HG03045 (cell line): ENCODE measurements around the gene TRPM3.

Source experiments
- ATAC-seq: cut with Tn5 transposase; IDR thresholded peaks from one replicate; pipeline ENCODE4 v1.9.1; 2021; ENCODE audit warnings: mild to moderate bottlenecking, moderate library complexity; ENCODE audit not compliant: unreplicated experiment

TRPM3 gene

DNA sequence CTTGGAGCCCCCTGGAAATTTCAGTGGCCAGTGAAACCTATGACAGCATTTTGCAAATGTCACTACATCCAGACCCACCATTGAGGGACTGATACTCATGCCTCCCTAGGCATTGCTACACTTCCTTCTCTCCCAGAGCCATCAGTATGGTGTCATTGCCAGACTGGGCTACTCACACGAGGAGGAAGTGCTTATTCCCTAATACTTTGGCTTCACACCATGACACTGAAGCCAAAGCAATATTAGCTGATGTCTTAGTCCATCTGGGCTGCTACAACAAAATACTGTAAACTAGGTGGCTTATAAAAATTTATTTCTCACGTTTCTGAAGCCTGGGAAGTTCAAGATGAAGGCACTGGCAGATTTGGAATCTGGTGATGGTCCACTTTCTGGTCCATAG lies 22.6 kb downstream of the TRPM3 start:
- ATAC-seq, result no peak

DNA sequence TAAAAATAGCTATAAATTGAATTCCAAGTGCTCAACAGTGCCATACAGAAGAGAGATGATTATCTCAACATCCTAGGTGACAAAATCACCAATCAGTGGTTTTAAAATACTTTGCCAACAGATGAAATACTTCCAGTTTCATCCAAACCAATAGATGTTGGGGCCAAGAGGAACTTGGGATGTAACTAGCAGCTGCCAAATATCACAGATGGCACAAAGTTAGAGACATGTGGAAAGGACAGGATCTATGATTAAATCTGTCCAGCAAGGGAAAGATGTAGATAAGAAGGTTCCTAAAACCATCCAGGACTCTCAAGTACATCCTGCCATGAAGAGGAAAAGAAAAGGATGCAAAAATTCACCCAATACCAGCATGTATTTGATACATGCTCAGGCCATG lies 23.8 kb downstream of the TRPM3 start:
- no peak for ATAC-seq

DNA sequence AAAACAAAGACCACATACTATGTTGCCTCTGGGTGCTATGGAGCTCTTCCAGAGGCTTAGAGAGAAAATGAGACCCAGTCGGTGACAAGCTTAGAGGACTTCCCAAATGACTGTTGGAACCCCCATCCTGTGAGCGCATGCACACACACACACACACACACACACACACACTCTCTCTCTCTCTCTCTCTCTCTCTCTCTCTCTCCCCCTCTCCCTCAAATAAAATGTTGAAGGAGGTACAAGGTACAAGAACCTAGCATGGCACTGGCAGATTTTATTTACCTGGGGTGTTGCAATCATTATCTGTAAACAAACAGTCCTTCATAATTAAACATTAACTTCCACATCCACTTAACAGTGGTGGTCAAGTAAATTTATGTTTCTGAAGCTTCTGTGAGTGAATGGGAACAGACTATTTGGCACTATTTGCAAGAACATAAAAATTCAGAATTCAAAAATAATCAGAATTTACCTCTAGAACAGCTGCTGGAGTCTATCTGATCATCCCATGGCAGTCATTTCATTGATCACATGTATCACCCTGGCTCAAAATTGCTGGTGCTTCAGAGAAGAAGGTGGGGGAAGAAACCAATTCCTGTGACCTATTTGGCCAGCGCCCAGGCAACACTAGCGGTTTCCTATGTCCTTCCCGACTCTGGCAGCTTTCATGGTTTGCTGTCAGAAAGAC lies 24.9 kb downstream of the TRPM3 start:
- no peak for ATAC-seq

DNA sequence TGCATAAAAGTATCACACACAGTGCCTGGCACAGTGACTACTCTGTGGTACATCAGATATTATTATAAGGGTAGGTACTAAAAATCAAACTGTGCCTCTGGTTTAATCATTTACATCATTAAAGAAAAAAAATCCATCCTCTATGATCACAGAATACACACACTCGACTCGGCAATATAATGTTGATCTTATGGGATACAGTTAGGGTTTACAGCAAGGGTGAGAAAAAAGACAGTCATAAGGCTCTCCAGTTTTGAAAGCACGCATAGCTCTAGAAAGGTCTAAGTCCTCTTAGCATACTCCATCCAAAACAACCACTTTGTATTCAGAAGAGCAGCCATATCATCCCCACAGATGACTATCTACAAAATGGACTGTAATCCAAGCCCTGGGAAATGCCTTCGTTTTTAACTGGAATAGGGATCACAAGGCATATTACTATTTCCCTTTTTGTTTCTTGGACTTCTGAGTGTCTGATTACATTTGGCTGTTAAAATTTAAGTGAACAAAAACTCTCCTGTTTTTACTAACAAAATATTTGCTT lies 26.6 kb downstream of the TRPM3 start:
- ATAC-seq, result no peak

DNA sequence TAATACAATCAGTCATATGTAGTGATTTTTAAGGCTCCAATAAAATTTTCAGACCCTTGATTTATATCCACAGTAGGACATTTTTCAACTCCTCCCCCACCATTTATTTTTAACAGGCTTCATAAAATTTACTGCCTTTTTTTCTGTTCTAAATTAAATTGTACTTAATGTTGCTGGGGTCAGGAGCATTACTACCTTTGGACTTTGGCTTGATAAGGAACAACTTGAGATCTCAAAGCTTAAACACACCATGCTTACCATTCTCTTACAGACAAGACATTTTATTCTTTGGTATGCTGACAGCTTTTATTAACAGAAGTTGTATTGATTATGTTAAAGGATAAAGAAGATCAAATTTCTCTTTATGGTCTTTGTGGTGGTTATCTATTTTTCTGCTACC lies 30.5 kb downstream of the TRPM3 start:
- ATAC-seq, result no peak

DNA sequence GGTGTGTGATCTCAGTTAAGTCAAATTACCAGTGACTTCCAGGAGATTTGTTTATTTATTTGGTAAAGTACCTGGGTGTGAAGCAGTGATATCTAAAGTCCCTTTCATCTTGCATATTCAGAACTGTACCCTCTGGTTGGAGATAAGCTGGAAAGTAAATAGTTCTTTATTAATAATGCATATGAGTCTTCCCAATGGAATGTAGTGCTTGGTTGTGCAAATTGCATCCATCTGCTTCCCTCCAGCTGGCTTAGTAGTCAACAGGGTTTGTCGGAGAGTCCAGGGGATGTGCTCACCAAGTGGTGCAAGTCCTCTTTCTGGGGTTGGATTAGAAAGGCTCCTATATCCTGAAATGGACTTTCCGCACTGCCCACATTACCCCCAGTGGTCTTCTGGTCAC lies 42.0 kb downstream of the TRPM3 start:
- ATAC-seq, result no peak

DNA sequence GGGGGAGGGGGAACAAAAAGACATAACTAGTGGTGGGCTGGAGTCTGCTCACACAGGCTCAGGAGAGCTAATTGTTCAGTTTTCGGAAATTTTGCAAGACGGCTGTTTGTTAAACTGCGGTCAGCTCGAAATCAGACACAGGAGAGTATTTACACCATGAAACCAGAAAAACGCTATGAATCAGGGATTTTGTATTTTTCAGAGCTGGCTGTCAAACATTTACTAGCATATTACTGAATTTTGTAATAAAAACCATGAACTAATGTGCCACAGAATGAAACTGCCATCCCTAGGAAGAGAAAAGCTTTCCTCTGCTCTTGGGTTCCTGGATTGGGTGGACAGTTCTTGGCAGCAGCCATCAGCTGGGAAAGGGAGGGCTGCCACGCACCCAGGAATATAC lies 45.3 kb downstream of the TRPM3 start:
- ATAC-seq, result no peak

DNA sequence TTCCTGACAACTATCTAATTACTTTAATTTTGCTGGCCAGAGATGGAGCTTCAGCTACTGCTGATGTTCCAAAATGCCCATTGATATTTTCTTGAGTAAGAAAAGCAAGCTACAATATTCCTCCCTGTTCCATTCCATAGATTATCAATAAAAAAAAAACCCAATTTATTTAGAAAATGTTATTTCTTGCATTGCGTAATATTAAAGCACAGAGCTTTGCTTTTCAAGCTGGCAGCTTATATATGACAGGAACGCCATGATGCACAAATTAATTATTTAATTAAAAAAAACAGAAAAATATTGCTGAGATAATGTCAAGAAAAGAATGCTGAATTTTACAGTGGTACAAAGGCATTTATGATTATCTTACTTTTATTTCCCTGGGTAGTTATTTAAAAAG lies 47.9 kb downstream of the TRPM3 start:
- ATAC-seq, result no peak

DNA sequence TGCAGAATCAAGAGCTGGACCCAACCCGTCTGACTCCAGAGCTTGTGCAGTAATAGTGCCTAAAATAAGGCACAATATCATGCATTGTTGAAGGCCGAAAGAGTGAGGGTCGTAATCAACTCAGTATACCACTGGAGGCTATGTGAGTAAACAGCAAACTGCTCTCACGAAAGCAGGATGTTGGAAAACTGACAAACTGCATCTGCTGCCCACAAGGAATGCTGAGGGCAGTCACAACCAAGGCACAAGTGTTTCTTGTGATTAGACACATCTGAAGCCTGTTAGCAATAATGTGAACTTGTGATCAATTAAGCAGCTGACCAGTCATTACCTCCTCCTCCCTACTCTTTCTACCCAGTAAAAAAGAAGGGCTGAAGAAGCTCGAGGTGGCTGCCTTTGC lies 48.8 kb downstream of the TRPM3 start:
- no peak for ATAC-seq

DNA sequence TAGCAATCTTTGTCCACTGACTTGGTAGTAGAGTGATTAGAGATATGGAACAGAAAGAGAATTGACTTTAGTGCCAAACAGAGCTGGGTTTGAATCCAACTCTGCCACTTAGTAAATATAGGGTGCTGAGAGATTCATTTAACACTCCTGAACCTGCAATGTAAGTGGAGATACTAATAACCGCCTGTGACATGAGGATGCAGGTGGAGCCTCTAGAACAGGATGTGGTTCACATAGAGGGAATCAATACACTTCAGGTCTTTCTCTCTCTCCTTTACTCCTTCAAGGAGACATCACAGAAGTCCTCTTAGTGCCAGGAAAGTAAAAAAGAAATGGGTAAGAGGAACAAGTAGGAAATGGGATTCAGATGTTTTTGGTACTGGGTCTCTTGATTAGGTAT lies 49.8 kb downstream of the TRPM3 start:
- no peak for ATAC-seq

DNA sequence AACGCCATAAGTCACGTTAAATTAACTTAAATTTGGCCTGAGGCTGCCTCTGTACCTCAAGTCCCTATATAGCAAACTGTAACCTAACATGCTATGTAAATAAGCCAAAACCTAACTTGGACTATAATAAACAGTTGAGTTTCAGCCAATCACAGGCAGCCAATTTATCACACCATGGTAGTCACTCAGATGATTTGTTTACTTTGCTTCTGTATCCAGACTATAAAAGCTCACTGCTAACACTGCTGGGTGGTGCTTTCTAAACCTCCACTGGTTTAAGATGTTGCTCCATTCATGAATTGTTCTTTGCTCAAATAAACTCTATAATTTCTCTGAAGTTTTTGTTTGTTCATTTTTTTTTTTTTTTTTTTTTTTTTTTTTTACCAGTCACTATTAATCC lies 62.8 kb downstream of the TRPM3 start:
- no peak for ATAC-seq

DNA sequence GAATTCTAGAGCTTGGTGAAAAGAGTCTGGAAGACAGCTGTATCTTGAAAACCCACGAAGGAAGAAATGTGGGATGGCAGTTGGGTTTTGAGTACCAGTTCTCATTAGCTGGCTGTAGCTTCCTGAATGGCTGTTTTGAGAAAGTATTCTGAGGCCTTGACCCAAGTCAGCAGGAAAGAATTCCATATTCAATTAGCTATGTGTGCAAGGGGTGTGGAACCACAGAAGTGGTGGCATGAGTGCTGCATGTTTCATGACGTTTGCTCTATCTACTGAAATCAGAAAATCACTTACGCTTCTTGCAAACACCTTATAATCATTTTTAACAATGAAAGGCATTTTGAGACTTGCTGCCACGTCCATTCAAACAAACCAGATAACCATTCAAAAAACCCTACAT lies 69.1 kb downstream of the TRPM3 start:
- ATAC-seq, result no peak

DNA sequence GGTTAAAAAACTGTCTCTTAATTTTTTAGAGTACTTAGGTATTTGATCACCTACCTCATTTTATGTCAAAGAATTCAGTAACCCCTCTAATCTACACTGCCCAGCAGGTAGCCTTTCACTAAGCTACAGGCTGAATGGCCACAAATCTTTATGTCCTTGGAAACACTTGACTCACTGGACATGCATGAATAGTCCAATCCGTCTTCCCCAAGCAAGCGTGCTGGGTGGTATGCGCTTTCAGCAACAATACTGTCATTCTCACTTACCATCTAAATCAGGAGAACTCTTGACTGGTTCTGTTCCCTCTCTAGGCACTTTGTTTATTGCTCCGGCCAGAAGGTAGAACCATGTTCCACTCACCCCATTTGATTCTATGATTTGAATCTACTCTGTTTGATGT lies 73.1 kb downstream of the TRPM3 start:
- ATAC-seq, result no peak

DNA sequence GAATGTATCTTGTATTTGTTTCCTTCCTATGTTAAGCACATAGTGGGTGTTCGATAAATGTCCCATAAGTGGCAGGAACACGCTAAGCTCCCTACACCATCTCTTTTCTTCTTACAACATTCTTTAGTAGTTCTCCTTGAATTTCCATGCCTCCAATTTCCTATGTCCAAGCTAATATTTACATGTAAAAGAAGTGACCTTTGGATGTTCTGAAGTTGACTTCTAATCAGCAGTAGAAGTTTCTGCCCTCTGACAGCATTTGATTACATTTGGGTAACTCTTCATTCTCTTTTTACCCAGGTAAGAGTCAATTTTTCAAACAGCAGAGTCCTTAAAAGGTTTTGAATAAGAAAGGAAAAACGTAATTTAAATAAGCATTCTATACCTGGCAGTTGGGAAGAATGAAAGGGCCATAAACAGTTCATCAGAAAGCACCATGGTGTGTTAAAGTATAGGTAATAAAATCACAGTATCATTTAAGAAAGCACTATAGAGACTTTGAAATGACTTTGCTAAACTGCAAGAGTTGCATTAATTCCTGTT lies 78.9 kb downstream of the TRPM3 start:
- ATAC-seq, result no peak

DNA sequence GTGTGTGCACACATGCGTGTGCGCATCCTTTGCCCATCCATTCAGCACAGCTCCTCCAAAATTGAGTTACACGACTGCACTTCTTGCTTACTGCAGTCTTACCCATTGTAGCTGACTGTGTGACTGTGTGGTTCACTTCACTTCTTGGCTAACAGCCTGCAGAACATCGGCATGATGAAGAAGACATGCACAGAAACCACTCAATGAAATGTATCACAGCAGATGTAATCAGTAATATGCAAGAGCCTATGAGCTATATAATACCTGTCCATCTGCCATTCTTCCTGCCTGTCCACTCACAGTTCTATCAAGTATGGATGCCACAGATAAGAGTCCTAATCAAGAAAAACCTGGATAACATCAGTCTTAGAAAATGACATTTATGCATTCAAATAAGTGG lies 83.9 kb downstream of the TRPM3 start:
- no peak for ATAC-seq

DNA sequence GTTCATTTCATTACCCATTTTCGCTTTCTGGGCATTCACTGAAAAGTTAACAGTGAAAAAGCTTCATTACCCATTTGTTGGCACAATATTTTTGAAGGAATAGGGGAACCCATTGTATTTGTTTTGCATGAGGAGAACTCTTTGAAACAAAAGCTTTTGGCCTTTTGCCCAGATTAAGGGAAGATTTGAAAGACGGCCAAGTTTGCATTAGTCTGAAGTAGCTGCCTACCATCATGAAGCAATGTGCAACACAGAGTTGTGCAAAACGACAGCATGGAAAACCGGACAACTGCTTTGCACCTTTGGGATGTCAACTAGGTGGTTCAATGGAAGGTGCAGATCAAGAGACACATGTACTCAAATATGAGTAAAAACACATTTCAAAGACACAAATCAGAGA lies 84.9 kb downstream of the TRPM3 start:
- ATAC-seq, result no peak

DNA sequence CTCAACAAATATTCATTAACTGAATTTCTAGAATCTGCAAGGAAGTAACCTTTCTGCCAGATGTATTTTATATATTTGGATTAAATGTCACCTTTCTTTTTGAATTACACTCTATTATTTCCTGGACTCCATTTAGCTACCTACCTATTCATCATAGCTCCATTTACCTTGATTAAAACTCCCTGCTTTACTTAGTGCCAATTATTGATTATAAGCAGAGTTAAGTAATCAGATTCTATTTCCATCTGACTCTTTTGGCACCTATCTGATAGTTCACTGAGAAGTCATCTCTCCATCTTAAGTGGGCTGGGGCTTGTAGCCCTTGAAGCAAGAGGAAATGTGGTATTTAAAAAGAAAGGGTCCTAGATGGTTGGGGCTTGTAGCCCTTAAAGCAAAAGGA lies 88.6 kb downstream of the TRPM3 start:
- ATAC-seq, result no peak

DNA sequence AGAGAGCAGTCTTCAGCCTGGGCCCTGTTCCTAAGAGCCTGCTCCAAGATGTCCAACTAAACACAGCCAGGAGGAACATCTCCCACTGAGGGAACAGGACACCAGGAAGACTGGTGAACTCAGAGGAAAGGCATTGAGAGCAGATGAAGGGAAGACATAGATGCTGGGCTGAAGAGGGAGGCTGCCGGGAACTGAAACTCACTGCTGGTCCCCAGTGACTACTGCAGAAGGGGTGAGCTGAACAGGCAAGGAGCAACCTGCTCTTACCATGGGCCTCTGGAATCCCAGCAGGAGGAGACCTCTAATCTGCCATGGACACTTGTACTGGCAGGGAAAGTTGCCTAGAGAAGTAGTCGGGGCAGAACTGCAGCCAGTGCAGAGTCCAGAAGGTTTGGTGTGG lies 95.7 kb downstream of the TRPM3 start:
- no peak for ATAC-seq

DNA sequence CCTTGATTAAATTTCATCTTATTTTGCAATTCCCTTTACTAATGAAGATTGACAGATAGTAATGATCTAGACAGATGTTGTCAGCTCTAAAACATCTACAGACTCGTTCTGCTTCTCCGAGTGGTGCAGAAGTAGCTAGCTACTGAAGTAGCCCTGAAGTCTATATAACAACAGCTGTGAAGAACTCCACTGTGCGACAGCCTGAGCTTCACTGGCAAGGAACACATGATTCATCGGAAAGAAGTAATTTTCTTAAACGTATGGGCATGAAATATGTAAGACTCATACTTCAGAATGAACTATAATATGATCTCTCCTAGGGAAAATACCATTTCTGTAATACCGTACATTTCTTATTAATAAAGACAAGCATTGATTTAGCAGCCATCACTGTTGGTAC lies 96.2 kb downstream of the TRPM3 start:
- ATAC-seq, result no peak

DNA sequence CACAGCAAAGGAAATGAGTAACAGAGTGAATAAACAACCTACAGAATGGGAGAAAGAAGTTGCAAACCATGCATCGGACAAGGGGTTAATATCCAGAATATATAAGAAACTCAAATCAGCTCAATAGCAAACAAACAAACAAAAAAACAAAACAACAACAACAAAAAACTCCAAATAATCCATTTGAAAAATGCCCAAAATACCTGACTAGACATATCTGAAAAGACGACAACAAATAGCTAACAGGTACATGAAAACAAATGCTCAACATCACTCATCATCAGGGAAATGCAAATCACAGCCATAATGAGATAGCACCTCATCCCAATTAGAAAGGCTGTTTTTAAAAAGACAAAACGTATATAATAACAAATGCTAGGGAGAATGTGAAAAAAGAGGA lies 111.2 kb downstream of the TRPM3 start:
- no peak for ATAC-seq

DNA sequence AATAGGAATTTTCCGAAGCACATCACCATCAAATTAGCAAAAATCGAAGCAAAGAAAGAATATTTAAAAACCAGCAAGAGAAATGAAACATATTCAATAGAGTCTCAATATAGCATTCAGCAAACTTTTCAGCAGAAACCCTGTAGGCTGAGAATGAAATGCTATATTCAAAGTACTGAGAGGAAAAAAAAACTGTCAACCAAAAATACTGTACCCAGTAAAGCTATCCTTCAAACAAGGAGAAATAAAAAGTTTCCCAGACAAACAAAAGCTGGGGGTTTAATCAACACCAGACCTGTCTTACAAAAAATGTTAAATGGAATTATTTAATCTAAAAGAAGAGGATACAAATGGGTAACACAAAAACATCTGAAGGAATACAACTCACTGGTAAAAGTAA lies 116.0 kb downstream of the TRPM3 start:
- no peak for ATAC-seq

DNA sequence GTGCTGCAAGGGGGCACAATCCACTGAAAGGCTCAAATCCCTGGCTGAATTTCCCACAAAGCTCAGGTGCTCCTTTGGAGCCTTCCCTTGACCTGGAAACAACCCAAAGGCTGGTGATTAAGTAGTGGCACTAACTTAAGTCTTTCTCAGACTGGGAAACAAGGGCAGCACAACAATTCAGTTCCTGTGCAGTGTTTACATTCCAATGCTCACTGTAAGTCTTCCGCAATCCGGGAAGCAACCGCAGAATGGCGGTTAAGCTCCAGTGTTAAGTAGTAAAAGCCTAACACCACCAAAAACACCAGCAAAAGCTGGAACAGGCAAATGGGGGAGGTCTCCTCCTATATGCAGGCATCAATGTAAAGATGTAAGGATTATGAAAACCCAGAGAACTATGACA lies 117.2 kb downstream of the TRPM3 start:
- ATAC-seq, result no peak

DNA sequence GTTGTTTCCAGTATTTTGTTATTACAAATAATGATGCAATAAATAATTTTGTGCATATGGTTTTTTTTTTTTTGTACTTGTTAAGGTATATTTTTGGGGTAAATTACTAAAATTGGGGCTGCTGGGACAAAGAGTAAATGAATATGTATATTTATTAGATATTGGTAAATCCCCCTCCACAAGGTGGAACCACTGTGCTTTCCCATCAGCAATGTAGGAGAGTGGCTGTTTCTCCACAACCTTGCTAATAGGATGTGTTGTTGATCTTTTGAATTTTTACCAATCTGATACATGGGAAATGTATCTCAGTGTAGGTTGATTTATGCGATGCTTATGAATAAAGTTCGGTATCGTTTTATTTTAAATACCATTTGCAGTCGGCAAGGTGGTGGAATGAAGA lies 118.1 kb downstream of the TRPM3 start:
- no peak for ATAC-seq
